CD4-positive, alpha-beta T cell treated with Interleukin-12 subunit alpha and Interleukin-12 subunit beta, for 1 hour (primary cell): ENCODE measurements around the gene SOX11.
"Not testable (repeated sequence)": the region's sequence is repeated elsewhere in the genome, so short reads cannot be mapped to it uniquely, and the experiment has no call there.

ENCODE experiments used
- DNase-seq: peaks from one replicate; pipeline ENCODE4 v3.0.0-alpha.2; 2020

The SOX11 gene

DNA sequence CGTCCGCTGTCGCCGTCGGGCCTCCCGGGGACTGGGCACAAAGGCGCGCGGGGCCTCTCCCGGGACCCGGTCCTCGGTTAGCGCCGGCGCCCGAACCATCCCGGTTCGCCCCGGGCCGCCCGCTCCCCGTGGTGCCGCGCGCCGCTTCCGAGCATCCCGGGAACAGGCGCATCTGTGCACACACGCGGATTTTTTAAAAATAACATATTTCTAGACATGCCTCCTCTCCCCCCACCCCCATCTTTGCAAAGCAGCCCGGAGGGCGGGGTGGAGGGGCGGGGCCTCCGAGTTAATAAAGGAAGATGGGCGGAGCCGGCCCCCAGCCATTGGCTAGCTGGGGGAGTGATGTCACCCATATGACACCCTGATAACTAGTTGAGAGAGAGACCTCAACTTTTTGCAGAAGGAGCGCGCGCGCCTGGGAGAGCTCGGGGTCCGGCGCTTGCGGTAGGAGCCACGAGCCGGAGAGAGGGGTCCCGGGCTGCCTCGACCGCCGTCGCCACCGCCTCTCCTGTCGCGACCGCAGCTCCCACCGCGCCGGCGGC is at the start of gene SOX11:
Gene SOX11 (plus strand): TSS at position 400 of the 545 bp plus-strand sequence. CDS start 338 bp downstream, outside the sequence.
- DNase-seq = no peak

DNA sequence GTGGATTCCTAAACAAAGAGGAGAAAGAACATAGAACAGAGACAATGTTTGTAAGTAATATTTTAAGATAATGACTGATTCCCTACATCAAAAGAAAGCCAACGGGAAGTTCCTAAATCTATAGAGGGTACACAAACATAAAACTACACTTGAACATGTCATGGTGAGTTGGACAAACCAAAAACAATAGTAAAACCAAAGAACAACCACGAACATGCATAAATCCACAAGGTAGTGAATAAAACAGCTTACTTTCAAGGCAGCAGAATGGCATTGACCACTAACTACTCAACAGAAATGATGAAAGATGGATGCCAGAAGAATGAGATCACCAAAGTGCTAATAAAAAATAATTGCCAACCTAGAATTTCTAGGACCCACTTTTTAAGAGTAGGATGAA is 39.5 kb upstream of the SOX11 start:
- not testable (repeated sequence) for DNase-seq

- DNase-seq = not testable (repeated sequence)
Observed at GRCh38 chr2:5653756-5654155, 38.4 kb upstream of the SOX11 start.

DNA sequence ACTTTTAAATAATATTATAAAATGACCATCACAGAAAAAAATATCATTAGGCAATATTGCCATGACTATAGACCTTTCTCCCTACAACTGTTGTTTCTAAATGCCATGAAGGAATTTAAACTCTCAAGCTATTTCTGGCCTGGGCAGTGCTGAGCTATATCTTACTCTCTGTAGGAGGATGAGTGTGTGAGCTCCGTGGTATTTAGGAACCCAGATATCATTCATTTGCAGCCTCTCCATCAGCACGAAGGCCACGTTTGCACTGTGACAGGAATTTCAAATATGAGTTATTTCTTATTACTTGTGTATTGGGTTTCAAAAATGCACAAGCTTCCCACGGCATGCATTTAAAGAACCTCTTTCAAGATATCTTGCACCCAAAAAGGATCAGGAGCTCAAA is 35.0 kb upstream of the SOX11 start:
- DNase-seq = no peak

- no peak for DNase-seq
Observed at GRCh38 chr2:5660591-5660990, 31.6 kb upstream of the SOX11 start.

DNA sequence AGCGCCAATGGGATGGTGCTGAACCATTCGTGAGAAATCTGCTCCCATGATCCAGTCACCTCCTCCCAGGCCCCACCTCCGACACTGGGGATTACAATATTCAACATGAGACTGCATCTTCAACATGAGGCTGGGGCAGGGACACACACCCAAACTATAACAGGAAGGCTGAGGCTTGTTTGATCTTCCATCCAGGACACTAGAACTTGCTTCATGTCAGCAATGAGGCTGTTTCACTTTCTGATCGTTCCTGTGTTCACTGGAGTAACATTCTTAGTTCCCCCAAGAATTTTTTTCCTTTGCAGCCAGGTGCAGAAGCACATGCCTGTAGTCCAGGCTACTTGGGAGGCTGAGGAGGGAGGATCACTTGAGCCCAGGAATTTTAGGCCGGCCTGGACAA is 30.8 kb upstream of the SOX11 start:
- no peak for DNase-seq

DNA sequence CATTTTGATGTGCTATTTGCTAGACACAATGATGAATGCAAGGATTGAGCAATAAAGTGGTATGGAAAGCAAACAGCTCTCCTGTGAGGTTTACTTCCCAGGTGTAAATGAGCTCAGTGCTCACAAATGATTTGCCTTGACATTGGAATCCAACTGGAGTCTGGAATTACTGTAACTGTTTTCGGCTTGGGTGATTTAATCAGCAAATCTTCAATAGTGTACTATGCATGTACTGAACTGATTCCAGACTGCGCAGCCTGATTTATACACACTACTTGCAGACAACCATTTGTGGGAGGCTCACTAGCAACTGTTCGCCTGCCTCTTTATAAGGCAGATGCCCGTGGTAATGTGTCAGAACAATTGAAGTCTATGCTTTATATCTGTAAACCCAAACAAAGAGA is 27.9 kb upstream of the SOX11 start:
- no peak for DNase-seq

DNA sequence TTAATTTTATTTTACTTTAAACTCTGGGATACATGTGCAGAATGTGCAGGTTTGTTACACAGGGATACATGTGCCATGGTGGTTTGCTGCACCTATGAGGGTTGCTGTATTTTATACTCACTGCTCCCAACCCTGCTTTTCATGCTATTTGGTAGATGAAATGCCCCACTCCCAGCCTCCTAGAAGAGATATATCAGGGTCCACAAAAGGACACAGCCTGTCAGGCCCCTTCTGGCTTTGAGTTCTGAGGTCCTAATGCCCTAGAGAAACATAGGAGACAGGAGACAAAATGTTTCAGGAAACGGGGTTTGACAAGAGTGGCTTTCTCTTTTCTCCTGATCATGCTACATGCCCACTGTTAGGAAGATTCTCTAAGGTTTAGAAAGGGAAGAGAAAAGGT is 27.1 kb upstream of the SOX11 start:
- no peak for DNase-seq

DNA sequence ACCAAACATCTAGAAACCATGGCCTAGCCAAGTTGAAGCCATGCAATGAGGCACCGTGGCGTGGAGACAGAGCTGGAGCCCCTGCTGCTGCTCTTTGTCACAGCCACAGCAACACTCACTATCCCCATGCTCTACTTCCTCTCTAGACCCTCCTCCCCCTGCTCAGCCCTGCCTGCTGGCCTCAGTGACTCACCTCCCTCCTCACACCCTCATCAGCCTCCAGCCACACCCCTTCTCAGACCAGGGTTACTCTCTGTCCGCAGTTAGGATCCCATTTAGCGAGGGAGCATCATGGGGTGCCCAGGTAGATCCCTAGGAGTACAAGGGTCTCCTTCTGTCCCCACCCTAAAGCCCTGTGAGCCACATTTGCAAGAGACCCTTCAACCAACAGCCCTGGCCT is 25.4 kb upstream of the SOX11 start:
- no peak for DNase-seq

GRCh38 chr2:5667655-5668054 is 24.5 kb upstream of the SOX11 start:
- DNase-seq = not testable (repeated sequence)

GRCh38 chr2:5668682-5669250 is 23.4 kb upstream of the SOX11 start:
- DNase-seq = no peak

DNA sequence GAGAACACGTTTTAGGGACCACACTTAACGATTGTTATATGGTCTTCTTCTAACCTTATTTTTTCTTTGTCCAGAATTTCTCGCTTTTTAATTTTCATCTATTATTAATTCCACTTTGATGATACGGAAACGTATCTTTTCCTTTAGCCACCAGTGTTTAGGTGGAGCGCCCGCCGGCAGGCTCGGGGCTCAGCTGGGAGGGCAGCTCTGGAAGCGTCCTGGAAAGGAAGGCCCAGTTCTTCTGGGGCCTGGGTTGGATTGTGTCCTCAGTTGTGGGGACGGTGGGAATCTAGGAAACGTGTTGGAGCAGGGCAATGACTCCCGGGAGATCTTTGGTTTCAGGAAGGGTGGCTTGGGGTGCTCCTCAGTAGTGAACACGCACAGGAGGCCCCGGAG is 19.4 kb upstream of the SOX11 start:
- no peak for DNase-seq

DNA sequence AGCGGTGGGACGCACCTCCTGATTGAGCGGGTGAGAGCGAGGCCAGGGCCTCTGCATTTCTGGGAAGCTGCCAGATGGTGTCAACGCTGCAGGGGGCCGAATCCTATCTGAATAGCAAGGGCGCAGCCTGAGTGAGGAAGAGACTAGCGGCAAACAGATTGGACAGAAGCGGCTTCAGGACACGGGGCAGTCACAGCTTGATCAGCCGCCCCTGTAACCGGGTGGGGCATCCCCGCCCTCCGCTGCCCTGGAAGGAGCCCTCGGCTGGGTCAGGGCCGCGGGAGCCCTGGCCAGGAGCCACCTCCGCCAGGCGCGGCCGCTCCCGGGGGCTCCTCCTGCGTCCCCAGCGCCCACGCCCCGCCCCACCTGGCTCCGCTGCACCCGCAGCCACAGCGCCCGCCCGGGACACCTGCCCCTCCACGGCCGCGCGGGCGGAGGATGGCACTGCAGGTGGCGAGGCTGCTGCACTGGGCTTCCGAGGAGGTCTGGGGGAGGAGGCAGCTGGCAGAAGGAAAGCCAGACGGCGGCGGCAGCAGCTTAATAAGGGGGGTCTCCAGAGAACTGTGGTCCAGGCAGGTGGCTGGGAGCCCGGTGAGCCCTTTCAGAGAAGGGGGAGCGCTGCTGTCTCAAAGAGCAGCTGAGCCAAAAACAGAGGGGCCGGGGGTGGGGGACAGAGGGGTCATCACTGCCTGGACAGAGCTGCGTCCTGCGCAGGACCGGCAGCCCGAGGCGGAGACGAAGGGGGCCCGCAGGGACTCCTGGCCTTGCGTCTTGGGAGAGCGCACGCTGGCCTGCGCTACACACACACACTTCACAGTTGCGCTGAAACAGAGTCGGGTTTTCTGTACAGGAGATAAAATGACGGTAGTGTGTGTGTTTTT is 18.8 kb upstream of the SOX11 start:
- DNase-seq = no peak

GRCh38 chr2:5674026-5674340 is 18.2 kb upstream of the SOX11 start:
- no peak for DNase-seq

- no peak for DNase-seq
Observed at GRCh38 chr2:5677133-5677532, 15.1 kb upstream of the SOX11 start.

DNA sequence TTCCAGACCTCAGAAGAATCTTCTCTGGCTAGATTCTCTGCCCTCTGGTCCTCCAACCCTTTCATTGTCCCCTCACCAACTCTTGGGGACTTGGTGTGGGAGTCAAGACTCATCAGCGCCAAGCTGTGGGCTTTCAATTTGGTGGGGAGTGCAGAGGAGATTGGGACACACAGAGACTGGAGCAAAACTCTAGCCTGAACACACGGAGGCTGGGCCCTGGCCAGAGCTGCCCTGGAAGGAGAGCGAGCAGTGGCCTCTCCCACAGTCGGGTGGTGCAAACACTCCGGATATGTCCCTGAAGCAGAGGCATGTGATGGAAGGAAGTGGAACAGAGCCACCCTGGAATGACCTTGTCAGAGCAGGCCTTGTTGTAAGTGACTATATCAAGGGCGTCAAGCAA is 8.7 kb upstream of the SOX11 start:
- no peak for DNase-seq

DNA sequence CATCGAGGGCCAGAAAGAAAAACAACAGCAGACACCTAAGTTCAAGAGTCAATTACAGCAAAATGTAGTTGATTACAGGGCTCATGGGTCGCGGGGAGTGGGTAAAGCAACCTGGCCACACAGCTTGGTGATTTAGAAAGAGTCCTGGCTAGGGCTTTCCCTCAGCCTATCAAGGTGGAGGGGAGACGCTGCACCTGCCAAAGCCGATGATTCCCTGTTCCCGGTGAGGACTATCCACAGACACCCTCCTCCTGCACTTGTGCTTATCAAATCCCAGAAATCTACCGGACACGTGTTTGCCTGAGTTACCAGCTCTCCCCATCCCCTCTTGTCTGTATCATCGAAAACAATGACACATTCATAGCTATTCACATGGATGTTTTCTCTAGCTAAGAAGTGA is 7.0 kb upstream of the SOX11 start:
- DNase-seq = no peak

GRCh38 chr2:5686068-5686467 is 6.1 kb upstream of the SOX11 start:
- DNase-seq = no peak

- DNase-seq = no peak
Observed at GRCh38 chr2:5686536-5686935, 5.6 kb upstream of the SOX11 start.

DNA sequence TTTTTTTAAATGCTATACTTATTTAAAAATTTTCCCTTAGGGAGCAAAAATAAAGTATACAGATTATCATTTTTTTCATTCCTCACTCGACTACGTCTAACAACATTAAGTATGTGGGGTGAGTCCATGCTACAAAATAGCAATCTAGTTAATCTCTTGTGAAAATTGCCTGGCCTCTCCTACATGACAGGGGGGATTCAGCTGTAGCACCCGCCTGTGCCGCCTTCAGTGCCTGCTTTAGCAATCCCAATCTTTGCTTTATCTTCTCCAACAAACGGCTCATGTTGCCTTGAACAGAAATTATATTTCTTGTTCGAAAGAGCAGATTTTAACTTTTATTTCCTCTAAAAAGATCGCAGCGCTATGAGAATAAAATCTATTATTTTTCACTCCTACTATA is 2.4 kb upstream of the SOX11 start:
- no peak for DNase-seq

DNA sequence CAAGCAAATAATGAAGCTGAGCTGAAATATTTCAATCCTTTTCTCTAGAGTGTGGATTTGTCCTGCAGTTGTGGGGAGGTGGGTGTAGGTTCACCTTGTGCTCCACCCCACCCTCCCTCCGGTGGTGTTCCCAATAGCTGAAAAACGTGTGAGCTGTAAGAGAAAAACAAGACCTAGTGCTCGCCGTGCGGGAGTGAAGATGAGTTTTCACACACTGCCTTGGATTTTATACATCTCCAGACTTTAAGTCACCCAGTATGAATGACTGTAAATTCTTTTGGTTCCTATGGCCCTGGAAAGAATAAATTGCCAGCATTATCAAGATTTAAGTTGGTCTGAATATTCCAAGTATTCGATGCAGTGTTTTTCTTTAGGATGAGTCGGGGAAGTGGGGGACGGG is 1.9 kb upstream of the SOX11 start:
- DNase-seq = no peak

GRCh38 chr2:5690718-5691220 is 1.4 kb upstream of the SOX11 start:
- DNase-seq = no peak

DNA sequence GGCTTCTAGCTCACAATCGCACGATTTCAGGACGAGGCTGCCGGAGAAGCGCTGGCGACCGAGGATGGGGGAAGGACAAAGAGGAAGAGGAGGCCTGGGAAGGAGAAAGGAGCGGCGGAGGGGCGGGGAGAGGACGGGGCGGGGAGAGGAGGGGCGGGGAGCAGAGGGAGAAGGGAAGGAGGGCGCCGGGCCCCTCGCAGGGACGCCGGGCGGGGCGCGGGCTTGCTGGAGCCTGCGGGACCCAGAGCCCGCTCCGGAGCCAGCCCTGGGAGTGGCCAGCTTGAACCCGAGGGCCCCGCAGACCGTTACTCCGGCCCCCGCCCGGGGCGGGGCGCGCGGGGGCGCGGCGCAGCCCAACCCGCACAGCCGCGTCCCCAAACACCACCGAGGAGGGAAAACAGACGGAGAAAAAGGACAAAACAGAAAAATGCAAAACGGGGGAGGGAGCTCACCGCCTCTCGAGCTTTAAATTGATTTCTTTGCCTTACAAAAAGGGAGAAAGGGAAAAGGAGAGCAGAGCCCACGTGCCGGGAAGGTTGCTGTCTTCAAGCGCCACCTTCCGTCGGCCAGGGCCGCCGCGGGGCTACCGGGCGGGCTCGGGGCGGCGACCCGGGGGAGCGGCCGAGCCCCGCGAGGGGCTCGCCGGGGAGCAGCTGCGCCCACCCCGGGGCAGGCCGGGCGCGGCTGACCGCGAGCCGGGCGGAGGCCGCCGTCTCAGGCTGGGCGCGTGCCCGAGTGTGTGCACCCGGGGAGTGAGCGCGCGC is 781 bp upstream of the SOX11 start:
- DNase-seq = no peak
